Measurements from ENCODE around the gene PPOX. TPM values are rescaled to one million over a fixed set of nuclear protein-coding genes. Genes with fewer than 3 reads are reported as not detected.

PPOX gene
- total RNA-seq (2022; extraction: Qiagen RNA extraction; ENCODE audit: low read depth), result 11.6 to 17.2 TPM (median 15.2 TPM) in 5 replicates

DNA sequence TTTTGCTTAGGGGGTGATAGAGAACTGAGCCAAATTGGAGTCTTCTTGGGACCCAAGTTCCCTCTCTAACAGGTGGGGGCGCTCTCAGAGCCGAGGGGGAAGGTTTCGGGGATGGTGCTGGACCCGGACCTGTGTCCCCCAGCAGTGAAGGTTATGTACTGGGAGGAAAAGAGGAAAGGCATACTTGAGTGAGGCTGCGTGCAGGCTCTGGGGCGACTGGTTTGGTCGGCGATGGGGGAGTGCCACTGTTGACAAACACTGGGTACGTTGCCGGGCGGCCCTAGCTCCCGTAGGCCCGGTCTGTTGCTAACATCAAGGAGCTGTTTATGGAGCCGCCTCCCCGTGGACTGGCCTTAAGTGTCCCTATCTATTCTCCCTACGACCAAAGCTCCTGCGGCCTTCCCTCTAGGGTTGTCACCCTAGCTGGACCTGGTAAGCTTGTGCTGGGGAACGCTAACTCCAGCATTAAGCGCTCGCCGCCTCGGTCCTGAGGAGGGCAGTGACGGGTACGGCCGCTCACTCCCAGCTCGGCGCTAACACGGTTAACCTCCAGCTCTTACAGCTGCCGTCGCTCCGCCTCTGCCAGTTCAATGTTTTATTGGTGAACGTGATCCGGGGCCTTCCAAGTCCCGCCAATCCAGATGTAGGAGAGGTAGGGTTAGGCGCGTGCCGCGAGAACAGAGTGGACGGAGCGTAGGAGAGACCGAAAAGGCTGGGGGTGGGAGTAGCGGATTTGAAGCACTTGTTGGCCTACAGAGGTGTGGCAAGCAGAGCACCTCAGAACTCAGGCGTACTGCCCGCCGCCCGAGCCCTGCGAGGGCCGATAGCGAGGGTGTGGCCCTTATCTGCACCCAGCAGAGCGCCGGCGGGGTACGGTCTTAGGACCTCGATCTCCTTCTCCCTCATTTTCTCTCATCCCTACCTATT, at the start of gene PPOX:
Gene PPOX, plus strand, starts transcription at position 685 of the 927 bp plus-strand sequence. CDS start 422 bp downstream, outside the sequence.

DNA sequence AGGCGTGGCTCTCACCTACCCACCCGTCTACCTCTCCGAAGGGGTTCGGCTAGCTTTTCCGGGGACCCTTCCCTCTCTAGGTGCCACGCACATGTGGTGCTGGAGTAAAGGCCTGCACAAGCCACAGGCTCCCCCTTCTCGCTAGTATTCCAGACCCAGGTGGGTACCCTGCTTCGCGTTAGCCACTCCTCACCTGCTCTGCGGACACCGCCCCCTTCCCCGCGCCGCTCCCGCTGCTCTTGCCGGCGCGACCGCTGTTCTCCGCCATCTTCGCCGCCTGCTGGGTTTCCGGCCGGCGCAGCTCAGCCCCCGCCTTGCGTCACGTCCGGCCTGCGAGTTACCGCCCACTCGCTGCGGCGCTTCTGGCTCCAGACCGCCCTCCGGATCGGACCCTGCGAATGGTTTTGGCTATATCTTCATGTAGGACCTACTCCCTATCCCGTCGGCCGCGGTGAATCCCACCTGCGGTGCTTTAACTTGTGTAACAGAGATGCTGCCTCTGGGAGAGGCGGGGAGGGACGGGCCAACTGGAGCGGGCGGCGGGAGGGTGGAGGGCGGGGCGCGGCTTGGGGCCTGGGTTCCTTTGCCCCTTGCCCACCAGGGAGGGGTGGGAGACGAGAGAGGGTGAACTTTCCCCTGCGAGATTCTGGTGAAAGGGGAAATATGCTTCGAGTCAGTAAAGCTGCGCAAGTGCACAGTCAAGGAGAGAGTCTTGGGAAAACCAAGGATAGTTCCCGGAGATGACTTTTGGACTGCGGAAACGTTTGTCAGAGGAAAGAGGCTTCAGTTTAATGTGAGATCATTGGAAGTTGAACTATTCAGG, 48.3 kb upstream of the PPOX start, which contains the start of the genes NIT1 and PFDN2:
Gene NIT1, plus strand, starts transcription at position 347 of the 823 bp plus-strand sequence. Its CDS starts 72 bp downstream, at position 419.
Gene PFDN2, minus strand, starts transcription at position 279 of the 823 bp plus-strand sequence. Its CDS starts 11 bp downstream, at position 268.

DNA sequence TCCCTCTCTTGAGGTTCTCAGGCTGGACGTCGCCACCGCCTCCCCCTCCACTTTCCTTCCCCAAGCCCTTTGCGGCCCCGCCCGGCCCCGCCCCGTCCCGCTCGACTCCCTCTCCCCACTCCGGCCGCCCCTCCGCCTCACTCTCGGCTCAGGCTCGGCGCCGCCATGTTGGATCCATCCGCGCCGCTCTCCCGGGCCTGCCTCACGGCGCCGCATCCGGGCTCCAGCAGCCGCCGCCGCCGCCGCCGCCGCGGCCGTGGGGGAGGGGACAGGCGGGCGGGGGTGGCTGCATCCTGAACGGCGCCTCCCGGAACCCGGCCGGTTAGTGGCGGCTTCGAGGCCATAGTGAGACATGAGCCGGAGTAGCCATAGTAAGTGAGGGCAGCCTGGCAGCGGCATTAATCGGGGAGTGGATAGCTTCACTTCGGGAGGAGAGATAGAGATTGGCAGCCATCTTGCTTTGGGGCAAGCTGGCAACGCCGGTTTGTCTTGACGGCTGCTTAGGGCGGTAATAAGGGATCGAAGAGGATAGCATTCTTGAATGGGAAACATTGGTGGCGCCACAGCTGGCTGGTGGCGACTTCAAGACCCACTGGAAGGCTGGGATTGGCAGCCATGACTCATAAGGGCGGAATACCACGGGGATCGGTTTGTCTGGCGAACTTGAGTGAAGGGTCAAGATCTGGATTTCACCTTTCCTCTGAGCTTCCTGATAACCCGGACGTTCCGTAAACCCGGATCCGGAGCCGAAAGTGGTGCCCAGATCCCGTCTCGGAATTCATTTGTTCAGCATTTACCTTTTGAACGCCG, 33.6 kb upstream of the PPOX start, which contains the start of gene DEDD:
Gene DEDD, minus strand, starts transcription at position 258 of the 810 bp plus-strand sequence. CDS start 8,205 bp downstream, outside the sequence.

DNA sequence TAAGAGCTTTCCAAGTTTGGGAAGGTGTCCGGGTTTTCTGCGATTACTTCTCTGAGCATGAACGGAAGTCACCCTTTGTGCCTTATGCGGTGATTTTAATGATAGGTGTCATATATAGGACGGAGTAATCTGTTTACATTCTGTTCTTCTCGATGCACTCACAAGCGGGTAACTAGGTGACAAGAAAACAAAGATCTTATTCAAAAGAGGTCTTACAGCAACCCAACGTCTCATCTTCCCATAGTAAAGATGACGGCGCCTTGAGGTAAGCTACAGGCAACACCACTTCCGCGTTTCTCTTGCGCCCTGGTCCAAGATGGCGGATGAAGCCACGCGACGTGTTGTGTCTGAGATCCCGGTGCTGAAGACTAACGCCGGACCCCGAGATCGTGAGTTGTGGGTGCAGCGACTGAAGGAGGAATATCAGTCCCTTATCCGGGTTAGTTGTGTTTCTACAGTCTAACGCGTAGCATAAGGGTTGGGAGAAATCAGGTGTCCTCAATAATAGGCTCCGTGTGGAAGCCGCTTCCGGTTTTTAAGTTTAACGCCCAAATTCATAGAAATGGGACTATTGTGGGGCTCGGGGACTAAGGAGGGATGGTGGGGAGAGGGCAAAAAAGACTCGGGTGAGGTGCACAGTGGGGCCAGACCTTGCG, 12.4 kb upstream of the PPOX start, which contains the start of gene UFC1:
Gene UFC1, plus strand, starts transcription at position 297 of the 656 bp plus-strand sequence. Its CDS starts 20 bp downstream, at position 317.

DNA sequence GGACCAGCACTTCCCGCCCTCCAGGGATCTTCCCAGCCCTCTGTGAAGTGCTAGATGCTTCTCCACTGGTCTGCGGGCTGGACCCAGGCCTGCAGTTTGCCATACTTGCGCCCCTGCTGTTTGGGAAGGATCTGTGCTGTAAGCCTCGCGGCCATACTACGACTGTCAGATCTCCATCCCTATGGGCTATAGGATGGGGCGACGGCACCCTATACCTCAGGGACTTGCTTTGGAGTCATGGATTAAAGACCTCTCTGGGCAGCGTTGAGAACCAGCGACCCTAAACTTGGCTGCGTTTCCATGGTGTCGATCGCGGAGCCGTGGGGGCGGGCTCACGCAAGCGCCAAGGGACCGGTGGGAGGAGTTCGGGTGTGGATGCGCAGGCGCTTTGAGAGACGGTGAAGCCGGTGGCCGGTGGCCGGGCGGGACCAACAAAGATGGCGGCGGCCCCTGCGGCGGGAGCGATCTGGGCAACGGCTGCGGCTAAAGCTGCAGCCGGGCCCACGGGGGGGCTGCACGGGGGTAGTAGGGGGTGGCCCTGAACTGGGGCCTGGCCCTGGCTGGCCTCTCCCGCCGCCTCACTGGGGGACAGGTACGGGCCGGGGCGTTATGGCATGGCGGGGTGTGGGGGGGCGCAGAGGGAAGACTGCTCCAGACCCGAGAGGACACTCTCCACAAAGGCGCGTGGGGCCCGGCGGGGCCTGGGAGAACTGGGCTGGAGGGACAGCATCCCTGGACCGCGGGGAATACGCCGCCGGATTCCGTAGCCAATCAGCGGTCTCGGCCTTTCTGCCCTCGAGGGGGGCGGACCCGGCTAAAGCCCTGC, 6.9 kb upstream of the PPOX start, which contains the start of gene USP21:
Gene USP21, plus strand, starts transcription at position 414 of the 826 bp plus-strand sequence. CDS start 1,141 bp downstream, outside the sequence.

DNA sequence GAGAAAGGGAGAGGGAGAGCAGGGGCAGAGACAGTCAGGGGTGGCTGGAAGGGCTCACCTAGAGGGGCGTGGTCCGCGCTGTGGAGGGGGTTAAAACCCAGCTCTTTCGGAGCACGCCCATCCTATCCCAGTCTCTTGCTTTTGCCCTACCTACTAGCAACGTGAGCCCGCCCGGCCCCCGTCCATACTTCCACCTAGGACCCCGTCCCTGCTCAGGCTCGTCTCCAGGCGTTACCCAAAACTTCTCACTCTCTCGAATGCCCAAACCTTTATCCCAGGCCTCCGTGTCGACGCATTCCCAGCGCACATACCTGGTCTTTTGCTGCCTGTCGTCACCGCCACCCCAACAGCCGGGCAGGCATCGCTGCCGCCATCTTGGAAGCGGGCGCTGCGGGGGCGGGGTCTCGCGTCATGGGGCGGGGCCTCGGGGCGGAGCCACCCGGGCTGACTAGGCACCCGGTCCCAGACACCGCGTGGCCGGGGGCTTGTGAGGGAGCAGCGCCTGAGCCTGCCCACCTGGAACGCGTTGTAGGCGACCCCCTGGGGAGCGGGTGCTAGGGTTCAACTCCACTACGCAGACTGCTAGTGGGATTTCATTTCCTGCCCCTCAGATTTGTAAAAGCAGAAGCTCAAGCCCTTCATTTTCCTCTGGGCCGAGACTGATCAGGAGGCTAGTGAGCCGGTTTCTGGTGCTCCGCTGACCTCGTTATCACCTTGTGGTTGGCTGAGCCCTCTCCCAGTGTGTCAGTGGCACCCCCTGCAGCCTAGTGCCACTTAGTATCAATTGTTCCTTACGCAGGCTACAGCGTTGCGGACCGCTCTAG, 11.1 kb downstream of the PPOX start, which contains the start of gene B4GALT3:
Gene B4GALT3, minus strand, starts transcription at position 396 of the 824 bp plus-strand sequence. CDS start 1,447 bp downstream, outside the sequence.

DNA sequence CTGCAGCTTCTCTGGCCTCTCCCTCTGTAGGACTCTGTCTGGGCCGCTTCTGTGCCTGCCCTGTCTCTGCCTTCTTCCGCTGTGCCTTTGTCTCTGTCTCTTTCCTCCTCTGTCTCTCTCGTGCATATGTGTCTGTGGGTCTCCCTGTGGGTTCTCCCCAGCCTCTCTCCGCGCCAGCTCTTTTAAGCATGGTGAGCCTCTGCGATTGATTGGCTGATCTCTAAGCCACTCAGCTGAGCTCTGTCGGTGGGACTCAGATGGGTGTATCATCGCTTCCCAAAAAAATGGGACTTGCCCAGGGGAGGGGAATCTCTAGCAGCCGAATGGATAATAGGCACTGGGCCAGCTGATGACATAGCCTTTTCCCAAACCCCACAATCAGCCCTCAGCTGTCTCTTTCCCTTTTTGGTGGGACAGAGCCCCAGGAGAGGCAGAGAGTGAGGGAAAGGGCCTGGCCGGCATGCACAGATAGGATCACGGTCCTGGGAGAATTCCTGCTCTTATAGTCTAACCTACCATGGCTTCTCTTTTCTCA, 32.7 kb downstream of the PPOX start, which contains the start of gene ADAMTS4:
Gene ADAMTS4, minus strand, starts transcription at position 158 of the 535 bp plus-strand sequence. CDS start 427 bp downstream, outside the sequence.

DNA sequence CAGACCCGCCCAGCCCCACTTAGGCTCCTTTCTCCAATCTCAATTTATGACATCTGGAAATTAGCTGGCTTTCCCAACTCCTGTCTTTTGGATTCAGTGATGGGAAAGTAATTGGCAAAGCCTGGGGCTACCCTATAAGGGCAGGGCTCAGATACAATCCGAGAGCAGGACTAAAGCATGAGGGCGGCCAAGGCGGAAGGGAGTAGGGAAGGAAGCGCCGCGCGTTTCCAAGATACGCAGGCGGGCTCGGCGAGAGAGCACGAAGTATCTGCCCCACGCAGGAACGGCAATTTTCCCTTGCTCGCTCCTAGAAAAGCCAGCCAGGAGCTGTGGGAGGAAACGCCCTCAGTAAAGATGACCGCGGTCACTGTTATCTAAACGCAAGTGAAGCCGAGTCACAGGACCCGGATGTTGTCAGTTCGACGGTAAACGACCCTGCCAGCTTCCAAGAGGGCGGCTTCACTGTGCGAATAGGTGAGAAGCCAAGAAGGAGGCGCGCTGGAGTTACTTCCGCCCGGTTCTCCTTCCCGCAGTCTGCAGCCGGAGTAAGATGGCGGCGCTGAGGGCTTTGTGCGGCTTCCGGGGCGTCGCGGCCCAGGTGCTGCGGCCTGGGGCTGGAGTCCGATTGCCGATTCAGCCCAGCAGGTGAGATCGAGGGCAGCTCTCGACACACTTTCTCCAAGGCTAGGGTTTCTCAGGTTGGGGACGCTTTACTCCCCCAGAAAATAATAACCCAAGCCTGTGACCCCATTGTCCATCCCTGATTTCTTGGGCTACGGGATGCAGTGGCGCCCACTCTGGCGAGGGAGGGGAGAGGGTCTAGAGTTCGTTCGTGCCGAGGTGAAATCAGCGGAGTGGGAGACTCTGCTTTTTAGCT, 35.8 kb downstream of the PPOX start, which contains the start of gene NDUFS2:
Gene NDUFS2, plus strand, starts transcription at position 532 of the 877 bp plus-strand sequence. Its CDS starts 19 bp downstream, at position 551.

DNA sequence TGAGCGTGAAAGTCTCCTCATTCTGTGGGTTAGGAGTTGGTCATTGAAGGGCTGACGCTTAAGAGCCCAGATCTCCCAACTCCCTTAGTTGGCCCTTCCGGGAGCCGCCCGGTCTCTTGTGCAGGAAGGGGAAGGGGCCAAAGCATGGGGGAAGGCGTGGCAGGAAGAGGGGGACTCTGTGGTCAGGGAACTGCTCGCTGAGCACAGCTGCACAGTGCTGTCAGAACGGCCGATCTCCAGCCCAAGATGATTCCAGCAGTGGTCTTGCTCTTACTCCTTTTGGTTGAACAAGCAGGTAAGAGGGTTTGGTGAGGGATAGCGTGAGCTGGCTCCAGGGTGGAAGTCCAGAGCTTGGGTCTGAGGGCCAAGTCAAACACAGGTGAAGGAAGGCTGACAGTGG, 48.9 kb downstream of the PPOX start, which contains the start of gene FCER1G:
Gene FCER1G, plus strand, starts transcription at position 220 of the 400 bp plus-strand sequence. Its CDS starts 27 bp downstream, at position 247.

Other genes with a start within 250 kb of the PPOX start
- gene ITLN2, start 211.6 kb upstream of the PPOX start, total RNA-seq (2022; extraction: Qiagen RNA extraction; ENCODE audit: low read depth), result 0.14 to 0.30 TPM (median 0.14 TPM) in 3 of 5 replicates, not detected in the others
- 45.4 to 56.7 TPM (median 50.6 TPM) in 5 replicates for gene F11R, start 145.3 kb upstream of the PPOX start, total RNA-seq (2022; extraction: Qiagen RNA extraction; ENCODE audit: low read depth)
- gene TSTD1, start 127.5 kb upstream of the PPOX start, total RNA-seq (2022; extraction: Qiagen RNA extraction; ENCODE audit: low read depth), result 0.21 to 0.46 TPM (median 0.24 TPM) in 3 of 5 replicates, not detected in the others
- gene USF1, start 120.4 kb upstream of the PPOX start, total RNA-seq (2022; extraction: Qiagen RNA extraction; ENCODE audit: low read depth), result 48.5 to 57.3 TPM (median 53.1 TPM) in 5 replicates
- 0.06 to 0.13 TPM (median 0.10 TPM) in 5 replicates for gene ARHGAP30, start 96.5 kb upstream of the PPOX start, total RNA-seq (2022; extraction: Qiagen RNA extraction; ENCODE audit: low read depth)
- gene NECTIN4, start 76.9 kb upstream of the PPOX start, total RNA-seq (2022; extraction: Qiagen RNA extraction; ENCODE audit: low read depth), result 1.3 to 1.9 TPM (median 1.7 TPM) in 5 replicates
- 1.6 to 1.7 TPM (median 1.7 TPM) in 5 replicates for gene KLHDC9, start 68.1 kb upstream of the PPOX start, total RNA-seq (2022; extraction: Qiagen RNA extraction; ENCODE audit: low read depth)
- gene PFDN2, start 48.4 kb upstream of the PPOX start, total RNA-seq (2022; extraction: Qiagen RNA extraction; ENCODE audit: low read depth), result 113 to 124 TPM (median 120 TPM) in 5 replicates
- gene NIT1, start 48.3 kb upstream of the PPOX start, total RNA-seq (2022; extraction: Qiagen RNA extraction; ENCODE audit: low read depth), result 26.6 to 33.0 TPM (median 31.3 TPM) in 5 replicates
- gene DEDD, start 33.8 kb upstream of the PPOX start, total RNA-seq (2022; extraction: Qiagen RNA extraction; ENCODE audit: low read depth), result 25.0 to 32.8 TPM (median 29.9 TPM) in 5 replicates
- 87.3 to 130 TPM (median 91.1 TPM) in 5 replicates for gene UFC1, start 12.4 kb upstream of the PPOX start, total RNA-seq (2022; extraction: Qiagen RNA extraction; ENCODE audit: low read depth)
- 15.4 to 27.5 TPM (median 23.2 TPM) in 5 replicates for gene USP21, start 6.9 kb upstream of the PPOX start, total RNA-seq (2022; extraction: Qiagen RNA extraction; ENCODE audit: low read depth)
- 26.9 to 33.2 TPM (median 29.5 TPM) in 5 replicates for gene B4GALT3, start 11.1 kb downstream of the PPOX start, total RNA-seq (2022; extraction: Qiagen RNA extraction; ENCODE audit: low read depth)
- gene ADAMTS4, start 32.6 kb downstream of the PPOX start, total RNA-seq (2022; extraction: Qiagen RNA extraction; ENCODE audit: low read depth), result not detected in 5 replicates
- 76.9 to 109 TPM (median 79.7 TPM) in 5 replicates for gene NDUFS2, start 35.9 kb downstream of the PPOX start, total RNA-seq (2022; extraction: Qiagen RNA extraction; ENCODE audit: low read depth)
- 0.33 TPM in 1 of 5 replicates, not detected in the others for gene FCER1G, start 48.9 kb downstream of the PPOX start, total RNA-seq (2022; extraction: Qiagen RNA extraction; ENCODE audit: low read depth)
- gene APOA2, start 57.2 kb downstream of the PPOX start, total RNA-seq (2022; extraction: Qiagen RNA extraction; ENCODE audit: low read depth), result not detected in 5 replicates
- 10.1 to 11.5 TPM (median 11.0 TPM) in 5 replicates for gene TOMM40L, start 59.6 kb downstream of the PPOX start, total RNA-seq (2022; extraction: Qiagen RNA extraction; ENCODE audit: low read depth)
- gene NR1I3, start 71.8 kb downstream of the PPOX start, total RNA-seq (2022; extraction: Qiagen RNA extraction; ENCODE audit: low read depth), result 0.21 TPM in 1 of 5 replicates, not detected in the others
- gene PCP4L1, start 92.3 kb downstream of the PPOX start, total RNA-seq (2022; extraction: Qiagen RNA extraction; ENCODE audit: low read depth), result 0.06 to 0.10 TPM (median 0.08 TPM) in 3 of 5 replicates, not detected in the others
- 0.20 to 0.36 TPM (median 0.26 TPM) in 4 of 5 replicates, not detected in the other for gene MPZ, start 143.5 kb downstream of the PPOX start, total RNA-seq (2022; extraction: Qiagen RNA extraction; ENCODE audit: low read depth)
- 238 to 268 TPM (median 252 TPM) in 5 replicates for gene SDHC, start 148.0 kb downstream of the PPOX start, total RNA-seq (2022; extraction: Qiagen RNA extraction; ENCODE audit: low read depth)
- 0.17 TPM in 1 of 5 replicates, not detected in the others for gene CFAP126, start 201.4 kb downstream of the PPOX start, total RNA-seq (2022; extraction: Qiagen RNA extraction; ENCODE audit: low read depth)